Measurements from ENCODE around the gene CTNND2.
"Not testable (repeated sequence)": the region's sequence is repeated elsewhere in the genome, so short reads cannot be mapped to it uniquely, and the experiment has no call there.

The CTNND2 gene

DNA sequence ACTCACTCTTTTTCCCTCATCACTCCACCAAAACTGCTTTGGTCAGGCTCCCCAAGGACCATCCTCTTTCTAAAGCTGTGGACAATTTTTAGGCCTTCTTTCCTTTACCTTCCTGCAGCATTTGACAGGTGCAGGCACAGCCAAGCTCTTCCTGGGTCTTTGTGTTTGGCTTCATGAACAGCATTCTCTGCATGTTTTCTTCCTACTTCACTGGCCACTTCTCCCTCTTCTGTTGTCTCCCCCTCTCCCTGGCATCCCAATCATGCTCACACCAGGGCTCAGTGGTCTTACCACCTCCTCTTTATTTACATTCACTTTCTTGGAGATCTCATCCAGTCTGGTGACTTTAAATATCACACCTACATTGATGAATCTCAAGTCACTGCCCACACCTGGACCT, 51.1 kb downstream of the CTNND2 start:
- DNase-seq (ENCODE audit: low read depth): no peak
- H3K4me3 ChIP-seq (replicated peaks; ENCODE audit: low read depth, low read length): no peak overlapping the region
- TF ChIP-seq, protein P1, sequence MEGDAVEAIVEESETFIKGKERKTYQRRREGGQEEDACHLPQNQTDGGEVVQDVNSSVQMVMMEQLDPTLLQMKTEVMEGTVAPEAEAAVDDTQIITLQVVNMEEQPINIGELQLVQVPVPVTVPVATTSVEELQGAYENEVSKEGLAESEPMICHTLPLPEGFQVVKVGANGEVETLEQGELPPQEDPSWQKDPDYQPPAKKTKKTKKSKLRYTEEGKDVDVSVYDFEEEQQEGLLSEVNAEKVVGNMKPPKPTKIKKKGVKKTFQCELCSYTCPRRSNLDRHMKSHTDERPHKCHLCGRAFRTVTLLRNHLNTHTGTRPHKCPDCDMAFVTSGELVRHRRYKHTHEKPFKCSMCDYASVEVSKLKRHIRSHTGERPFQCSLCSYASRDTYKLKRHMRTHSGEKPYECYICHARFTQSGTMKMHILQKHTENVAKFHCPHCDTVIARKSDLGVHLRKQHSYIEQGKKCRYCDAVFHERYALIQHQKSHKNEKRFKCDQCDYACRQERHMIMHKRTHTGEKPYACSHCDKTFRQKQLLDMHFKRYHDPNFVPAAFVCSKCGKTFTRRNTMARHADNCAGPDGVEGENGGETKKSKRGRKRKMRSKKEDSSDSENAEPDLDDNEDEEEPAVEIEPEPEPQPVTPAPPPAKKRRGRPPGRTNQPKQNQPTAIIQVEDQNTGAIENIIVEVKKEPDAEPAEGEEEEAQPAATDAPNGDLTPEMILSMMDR (IDR thresholded peaks at IDR 0.05; ENCODE audit: low read length, missing control alignments): no peak

DNA sequence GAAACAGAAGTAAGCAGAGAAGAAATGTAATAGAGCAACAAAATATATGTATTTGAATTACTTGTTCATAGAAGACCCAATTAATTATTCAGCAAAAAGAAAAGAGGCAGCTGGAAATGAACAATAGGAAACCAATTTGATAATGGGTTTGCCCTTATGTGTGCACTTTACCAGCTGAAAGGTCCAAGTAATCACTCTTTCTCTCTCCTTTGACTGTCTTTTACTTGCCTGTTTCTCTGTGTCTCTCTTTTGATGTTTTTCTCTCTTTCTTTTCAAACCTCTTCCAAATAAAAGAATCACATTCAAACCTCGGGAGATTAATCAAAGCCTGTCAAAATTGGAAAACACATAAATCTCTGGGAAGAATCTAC, 51.5 kb downstream of the CTNND2 start:
- TF ChIP-seq, protein P1 (IDR thresholded peaks at IDR 0.05; ENCODE audit: low read length, missing control alignments): no peak
- H3K4me3 ChIP-seq (replicated peaks; ENCODE audit: low read depth, low read length): no peak overlapping the region
- DNase-seq (ENCODE audit: low read depth): no peak

DNA sequence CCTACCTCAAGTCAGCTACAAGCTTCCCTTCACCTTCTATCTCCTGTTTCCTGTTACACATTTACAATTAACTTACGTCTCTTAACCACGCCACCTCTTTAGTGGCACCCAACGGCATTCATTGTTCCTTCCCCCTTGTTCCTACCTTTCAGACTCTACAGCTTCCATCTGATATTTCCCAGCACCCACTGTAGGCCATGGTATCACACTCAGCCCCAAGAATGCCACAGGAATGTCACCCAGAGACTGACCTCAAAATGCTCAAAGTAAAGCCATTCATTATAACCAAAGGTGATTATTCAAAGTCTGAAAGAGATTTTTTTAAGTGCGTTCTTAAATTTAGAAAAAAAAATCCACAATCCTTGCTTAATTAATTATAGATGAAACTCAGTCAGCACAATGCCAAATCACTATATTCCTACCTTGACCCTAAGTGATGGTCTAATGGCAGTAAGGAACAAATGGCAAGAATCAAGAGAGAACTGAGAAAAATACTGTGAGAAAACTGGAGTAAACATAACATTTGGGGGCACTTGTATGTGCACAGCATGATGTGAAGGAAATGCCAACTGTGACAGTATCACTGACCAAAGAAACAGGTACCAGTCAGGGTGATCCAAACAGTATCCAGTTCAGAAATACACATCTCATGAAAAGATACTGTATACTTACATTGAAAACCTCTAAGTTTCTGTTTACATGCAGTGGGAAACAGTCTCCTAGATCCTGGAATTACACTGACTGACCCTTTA, 52.1 kb downstream of the CTNND2 start:
- H3K4me3 ChIP-seq (replicated peaks; ENCODE audit: low read depth, low read length): no peak overlapping the region
- TF ChIP-seq, protein P1 (IDR thresholded peaks at IDR 0.05; ENCODE audit: low read length, missing control alignments): no peak
- DNase-seq (ENCODE audit: low read depth): no peak

DNA sequence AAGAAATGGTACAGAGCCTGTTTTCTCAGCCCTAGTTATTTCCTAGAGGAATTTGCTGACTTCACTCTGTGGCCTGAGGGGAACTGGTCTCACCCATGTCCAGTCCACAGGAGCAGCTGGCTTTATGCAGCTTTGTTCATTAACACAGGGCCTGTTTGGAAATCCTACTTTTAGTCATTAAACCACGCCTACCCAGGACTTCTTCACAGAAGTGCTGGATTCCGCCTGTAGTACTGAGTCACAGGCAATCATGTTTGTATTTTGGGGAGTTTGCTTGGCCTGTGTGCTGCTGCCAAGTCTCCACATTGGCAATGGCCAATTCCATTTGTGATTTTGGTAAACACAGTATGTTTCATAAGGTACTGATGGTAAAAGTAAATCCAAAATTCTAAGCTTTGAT, 52.8 kb downstream of the CTNND2 start:
- TF ChIP-seq, protein P1 (IDR thresholded peaks at IDR 0.05; ENCODE audit: low read length, missing control alignments): no peak
- DNase-seq (ENCODE audit: low read depth): no peak
- no peak overlapping the region for H3K4me3 ChIP-seq (replicated peaks; ENCODE audit: low read depth, low read length)

DNA sequence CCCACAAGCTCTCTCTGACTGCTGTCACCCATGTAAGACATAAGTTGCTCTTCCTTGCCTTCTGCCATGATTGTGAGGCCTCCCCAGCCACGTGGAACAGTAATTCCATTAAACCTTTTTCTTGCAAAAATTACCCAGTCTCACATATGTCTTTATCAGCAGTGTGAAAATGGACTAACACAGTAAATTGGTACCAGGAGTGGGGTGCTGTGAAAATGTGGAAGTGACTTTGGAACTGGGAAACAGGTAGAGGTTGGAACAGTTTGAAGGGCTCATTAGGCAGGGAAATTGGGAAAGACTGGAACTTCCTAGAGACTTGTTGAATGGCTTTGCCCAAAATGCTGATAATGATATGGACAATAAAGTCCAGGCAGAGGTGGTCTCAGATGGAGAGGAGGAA, 75.7 kb downstream of the CTNND2 start:
- not testable (repeated sequence) for DNase-seq (ENCODE audit: low read depth); H3K4me3 ChIP-seq (replicated peaks; ENCODE audit: low read depth, low read length)

DNA sequence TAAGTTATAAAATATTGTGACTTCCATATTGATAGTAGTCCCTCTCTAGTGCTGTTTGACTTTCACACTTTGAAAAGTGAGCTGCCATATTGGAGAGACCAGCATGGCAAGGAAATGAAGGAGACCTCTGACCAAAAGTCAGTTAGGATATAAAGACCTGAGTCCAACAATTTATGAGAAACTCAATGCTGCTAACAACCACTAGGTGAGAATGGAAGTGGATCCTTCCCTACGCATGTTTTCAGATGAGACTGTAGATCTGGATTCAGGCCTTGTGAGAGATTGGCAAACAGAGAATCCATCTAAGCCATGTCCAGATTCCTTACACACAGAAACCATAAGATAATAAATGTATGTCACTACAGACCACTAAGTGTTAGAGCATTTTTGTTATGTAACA, 81.6 kb downstream of the CTNND2 start:
- DNase-seq (ENCODE audit: low read depth): no peak
- H3K4me3 ChIP-seq (replicated peaks; ENCODE audit: low read depth, low read length): no peak overlapping the region
- TF ChIP-seq, protein P1 (IDR thresholded peaks at IDR 0.05; ENCODE audit: low read length, missing control alignments): no peak

DNA sequence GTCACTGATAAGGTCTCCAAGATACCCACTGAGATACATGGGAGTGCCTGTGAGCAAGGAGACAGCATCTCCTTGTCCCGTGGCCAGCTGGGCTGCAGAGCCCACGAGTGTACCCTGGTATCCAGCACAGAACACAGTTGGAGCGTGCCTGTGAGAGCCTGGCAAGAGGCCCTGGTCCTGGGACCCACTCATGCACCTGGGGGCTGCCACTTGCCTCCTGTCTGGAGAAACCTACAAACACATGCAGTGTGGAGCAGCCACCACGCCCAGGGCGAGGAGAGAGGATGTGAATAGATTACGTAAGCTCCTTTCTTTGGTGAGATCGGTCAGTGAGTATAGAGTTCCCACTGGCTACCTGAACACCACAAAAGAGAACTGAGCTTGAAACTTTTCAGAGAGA, 88.3 kb downstream of the CTNND2 start:
- TF ChIP-seq, protein P1 (IDR thresholded peaks at IDR 0.05; ENCODE audit: low read length, missing control alignments): no peak
- DNase-seq (ENCODE audit: low read depth): no peak
- H3K4me3 ChIP-seq (replicated peaks; ENCODE audit: low read depth, low read length): no peak overlapping the region
